ENCODE measurements around the gene CMIP. TPM values are rescaled to one million over a fixed set of nuclear protein-coding genes. Genes with fewer than 3 reads are reported as not detected.

CMIP gene
- total RNA-seq, 1 experiment from 2014 or later, result 63.7 TPM

DNA sequence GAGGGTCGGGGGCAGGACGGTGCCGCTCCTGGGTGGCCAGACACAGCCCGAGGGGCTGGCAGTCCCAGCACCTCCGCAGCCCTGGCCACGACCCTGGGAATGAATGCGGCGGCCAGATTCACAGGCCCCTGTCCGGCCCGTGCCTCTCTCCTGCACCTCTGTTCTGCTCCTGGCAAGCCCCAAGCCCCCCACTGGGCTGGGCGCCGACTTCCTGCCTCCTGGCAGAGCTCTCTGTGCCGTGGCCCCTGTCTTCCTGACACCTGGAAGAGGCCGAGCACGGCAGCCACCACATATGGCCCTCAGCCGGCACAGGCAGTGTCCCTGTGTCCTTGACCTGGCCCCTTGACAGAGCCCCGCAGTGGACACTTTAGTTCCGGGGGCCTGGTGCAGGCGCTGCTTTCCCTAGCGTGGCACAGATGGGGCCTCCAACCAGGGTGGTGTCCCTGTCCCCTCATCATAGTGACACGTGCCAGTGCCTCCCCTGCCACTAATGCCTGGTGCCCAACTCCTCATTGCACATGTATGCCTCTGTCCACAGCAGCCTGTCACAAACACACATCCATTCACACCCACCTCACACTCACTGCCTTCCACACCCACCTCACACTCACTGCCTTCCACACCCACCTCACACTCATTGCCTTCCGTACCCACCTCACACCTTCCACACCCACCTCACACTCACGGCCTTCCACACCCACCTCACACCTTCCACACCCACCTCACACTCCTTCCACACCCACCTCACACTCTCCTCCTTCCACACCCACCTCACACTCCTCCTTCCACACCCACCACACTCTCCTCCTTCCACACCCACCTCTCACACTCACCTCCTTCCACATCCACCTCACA lies 223.9 kb downstream of the CMIP start:
- no peaks in the 10 kb centered on the region for H3K4me1 Mint-ChIP-seq
- no peaks in the 10 kb centered on the region for H3K27me3 Mint-ChIP-seq (ENCODE audit: low read depth)
- POLR2A ChIA-PET, result no interaction called here
- ATAC-seq (no peak), DNase-seq (ENCODE audit: low spot score) (no peak)
- TF ChIP-seq, protein P1, sequence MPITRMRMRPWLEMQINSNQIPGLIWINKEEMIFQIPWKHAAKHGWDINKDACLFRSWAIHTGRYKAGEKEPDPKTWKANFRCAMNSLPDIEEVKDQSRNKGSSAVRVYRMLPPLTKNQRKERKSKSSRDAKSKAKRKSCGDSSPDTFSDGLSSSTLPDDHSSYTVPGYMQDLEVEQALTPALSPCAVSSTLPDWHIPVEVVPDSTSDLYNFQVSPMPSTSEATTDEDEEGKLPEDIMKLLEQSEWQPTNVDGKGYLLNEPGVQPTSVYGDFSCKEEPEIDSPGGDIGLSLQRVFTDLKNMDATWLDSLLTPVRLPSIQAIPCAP (CRISPR knock-in tag; IDR thresholded peaks at IDR 0.05), result no peak
- TF ChIP-seq, protein P2, sequence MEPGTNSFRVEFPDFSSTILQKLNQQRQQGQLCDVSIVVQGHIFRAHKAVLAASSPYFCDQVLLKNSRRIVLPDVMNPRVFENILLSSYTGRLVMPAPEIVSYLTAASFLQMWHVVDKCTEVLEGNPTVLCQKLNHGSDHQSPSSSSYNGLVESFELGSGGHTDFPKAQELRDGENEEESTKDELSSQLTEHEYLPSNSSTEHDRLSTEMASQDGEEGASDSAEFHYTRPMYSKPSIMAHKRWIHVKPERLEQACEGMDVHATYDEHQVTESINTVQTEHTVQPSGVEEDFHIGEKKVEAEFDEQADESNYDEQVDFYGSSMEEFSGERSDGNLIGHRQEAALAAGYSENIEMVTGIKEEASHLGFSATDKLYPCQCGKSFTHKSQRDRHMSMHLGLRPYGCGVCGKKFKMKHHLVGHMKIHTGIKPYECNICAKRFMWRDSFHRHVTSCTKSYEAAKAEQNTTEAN (CRISPR knock-in tag; IDR thresholded peaks at IDR 0.05), result peak; percentile 75; the same call in 1 of the 2 replicates
- peaks cover 41% of the 10 kb centered on the region for H3K36me3 Mint-ChIP-seq
- H3K4me3 Mint-ChIP-seq, result no peak overlapping the region
- 0 out of 2 replicates have a peak overlapping the region, but pooled peaks have one; percentile 8 for H3K27ac Mint-ChIP-seq
- H3K9me3 Mint-ChIP-seq, result no peaks in the 10 kb centered on the region
- CTCF ChIA-PET, result interaction anchor here (0.6 to 1.3 kb wide), 3 partner anchors 29 to 218 kb away, joined by 3 to 5 read pairs (median 3); no protein-coding TSS in a partner anchor

DNA sequence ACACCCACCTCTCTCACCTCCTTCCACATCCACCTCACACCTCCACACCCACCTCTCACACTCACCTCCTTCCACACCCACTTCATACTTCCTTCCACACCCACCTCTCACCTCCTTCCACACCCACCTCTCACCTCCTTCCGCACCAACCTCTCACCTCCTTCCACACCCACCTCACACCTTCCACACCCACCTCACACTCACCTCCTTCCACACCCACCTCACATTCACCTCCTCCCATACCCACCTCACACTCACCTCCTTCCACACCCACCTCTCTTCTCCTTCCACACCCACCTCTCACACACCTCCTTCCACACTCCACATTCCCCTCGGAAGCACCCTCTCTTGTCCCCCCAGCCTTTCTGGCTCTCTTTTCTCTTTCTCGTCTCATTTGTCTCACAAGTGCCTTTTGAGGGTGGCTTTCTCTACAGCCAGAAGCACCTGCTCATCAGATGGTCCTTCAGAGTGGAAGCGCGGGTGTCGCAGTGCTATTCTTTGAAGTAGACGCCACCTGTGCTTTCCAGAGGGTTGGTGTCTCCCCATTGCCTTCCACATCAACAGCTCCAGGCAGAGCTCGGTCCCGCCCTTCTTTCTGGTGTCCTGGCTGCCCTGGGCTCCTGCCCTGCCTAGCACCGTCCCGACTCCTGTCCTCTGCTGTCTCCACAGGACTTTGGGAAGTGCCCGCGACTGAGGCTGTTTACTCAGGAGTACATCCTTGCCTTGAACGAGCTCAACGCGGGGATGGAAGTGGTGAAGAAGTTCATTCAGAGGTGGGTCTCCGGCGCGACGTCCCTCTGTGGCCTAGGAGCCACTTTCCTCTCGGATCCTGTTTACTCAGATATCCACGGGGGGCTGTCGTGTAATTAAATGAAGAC lies 225.1 kb downstream of the CMIP start:
- Mint-ChIP-seq H3K27ac (no peak overlapping the region), H3K9me3 (no peaks in the 10 kb centered on the region), H3K4me1 (no peaks in the 10 kb centered on the region), H3K36me3 (peaks cover 43% of the 10 kb centered on the region), H3K27me3 (ENCODE audit: low read depth) (no peaks in the 10 kb centered on the region), H3K4me3 (no peak overlapping the region)
- ChIA-PET CTCF (no interaction called here), POLR2A (no interaction called here)
- TF ChIP-seq, protein P3, sequence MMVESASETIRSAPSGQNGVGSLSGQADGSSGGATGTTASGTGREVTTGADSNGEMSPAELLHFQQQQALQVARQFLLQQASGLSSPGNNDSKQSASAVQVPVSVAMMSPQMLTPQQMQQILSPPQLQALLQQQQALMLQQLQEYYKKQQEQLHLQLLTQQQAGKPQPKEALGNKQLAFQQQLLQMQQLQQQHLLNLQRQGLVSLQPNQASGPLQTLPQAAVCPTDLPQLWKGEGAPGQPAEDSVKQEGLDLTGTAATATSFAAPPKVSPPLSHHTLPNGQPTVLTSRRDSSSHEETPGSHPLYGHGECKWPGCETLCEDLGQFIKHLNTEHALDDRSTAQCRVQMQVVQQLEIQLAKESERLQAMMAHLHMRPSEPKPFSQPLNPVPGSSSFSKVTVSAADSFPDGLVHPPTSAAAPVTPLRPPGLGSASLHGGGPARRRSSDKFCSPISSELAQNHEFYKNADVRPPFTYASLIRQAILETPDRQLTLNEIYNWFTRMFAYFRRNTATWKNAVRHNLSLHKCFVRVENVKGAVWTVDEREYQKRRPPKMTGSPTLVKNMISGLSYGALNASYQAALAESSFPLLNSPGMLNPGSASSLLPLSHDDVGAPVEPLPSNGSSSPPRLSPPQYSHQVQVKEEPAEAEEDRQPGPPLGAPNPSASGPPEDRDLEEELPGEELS (CRISPR knock-in tag; IDR thresholded peaks at IDR 0.05), result no peak
- DNase-seq (ENCODE audit: low spot score) (no peak), ATAC-seq (no peak)

DNA sequence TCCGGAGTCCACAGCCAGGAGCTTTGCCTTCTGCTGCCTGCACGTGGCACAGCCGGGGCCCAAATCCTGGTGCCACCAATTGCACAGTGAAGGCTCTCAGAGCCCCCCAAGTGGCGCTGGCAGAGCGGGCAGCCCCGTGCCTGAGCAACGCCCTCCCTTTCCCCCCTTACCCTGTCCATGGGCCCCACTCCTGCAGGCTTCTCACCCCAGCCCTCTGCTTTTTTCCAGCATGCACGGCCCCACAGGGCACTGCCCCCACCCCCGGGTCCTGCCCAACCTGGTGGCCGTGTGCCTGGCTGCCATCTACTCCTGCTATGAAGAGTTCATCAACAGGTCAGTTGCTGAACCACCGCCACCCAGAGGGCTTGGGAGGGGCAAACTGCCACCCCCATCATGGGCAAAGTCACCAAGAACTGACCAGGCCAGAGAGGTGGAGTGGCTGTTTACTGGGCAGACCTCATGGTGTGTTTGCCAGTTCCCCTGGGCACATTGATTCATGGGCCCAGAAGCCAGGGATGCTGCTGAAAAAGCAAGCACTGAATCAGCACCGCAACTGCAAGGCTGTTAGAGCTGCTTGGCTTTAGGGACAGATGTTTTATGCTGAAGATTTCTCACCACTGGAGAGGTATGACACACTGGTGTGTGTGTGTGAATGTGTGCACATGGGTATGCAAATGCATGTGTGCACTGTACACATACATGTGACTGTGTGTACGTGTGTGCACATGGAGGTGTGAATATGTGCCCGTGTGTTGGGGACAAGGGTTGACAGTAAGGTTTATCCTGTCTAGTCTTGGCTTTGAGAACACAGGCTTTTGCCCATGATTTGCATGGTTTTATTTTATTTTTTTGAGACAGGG lies 227.4 kb downstream of the CMIP start:
- H3K36me3 Mint-ChIP-seq, result peaks cover 37% of the 10 kb centered on the region
- H3K4me3 Mint-ChIP-seq, result no peak overlapping the region
- no peaks in the 10 kb centered on the region for H3K9me3 Mint-ChIP-seq
- H3K4me1 Mint-ChIP-seq, result peaks cover 5% of the 10 kb centered on the region
- H3K27me3 Mint-ChIP-seq (ENCODE audit: low read depth), result no peaks in the 10 kb centered on the region
- CTCF ChIA-PET, result interaction anchor here (1.1 kb wide), 1 partner anchor 243 kb away, joined by 3 read pairs; no protein-coding TSS in a partner anchor
- DNase-seq (ENCODE audit: low spot score) (no peak), ATAC-seq (no peak)
- POLR2A ChIA-PET, result no interaction called here
- H3K27ac Mint-ChIP-seq, result no peak overlapping the region
- TF ChIP-seq, protein P4, sequence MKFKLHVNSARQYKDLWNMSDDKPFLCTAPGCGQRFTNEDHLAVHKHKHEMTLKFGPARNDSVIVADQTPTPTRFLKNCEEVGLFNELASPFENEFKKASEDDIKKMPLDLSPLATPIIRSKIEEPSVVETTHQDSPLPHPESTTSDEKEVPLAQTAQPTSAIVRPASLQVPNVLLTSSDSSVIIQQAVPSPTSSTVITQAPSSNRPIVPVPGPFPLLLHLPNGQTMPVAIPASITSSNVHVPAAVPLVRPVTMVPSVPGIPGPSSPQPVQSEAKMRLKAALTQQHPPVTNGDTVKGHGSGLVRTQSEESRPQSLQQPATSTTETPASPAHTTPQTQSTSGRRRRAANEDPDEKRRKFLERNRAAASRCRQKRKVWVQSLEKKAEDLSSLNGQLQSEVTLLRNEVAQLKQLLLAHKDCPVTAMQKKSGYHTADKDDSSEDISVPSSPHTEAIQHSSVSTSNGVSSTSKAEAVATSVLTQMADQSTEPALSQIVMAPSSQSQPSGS (CRISPR knock-in tag; IDR thresholded peaks at IDR 0.05; ENCODE audit: borderline replicate concordance, low read depth), result no peak
- TF ChIP-seq, protein P5, sequence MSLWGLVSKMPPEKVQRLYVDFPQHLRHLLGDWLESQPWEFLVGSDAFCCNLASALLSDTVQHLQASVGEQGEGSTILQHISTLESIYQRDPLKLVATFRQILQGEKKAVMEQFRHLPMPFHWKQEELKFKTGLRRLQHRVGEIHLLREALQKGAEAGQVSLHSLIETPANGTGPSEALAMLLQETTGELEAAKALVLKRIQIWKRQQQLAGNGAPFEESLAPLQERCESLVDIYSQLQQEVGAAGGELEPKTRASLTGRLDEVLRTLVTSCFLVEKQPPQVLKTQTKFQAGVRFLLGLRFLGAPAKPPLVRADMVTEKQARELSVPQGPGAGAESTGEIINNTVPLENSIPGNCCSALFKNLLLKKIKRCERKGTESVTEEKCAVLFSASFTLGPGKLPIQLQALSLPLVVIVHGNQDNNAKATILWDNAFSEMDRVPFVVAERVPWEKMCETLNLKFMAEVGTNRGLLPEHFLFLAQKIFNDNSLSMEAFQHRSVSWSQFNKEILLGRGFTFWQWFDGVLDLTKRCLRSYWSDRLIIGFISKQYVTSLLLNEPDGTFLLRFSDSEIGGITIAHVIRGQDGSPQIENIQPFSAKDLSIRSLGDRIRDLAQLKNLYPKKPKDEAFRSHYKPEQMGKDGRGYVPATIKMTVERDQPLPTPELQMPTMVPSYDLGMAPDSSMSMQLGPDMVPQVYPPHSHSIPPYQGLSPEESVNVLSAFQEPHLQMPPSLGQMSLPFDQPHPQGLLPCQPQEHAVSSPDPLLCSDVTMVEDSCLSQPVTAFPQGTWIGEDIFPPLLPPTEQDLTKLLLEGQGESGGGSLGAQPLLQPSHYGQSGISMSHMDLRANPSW (CRISPR knock-in tag; conservative IDR thresholded peaks at IDR 0.05; ENCODE audit: low read depth), result no peak
- TF ChIP-seq NFYB (CRISPR knock-in tag; conservative IDR thresholded peaks at IDR 0.05; ENCODE audit: low read depth) (no peak), NFATC4 (CRISPR knock-in tag; IDR thresholded peaks at IDR 0.05) (no peak), OVOL2 (CRISPR knock-in tag; IDR thresholded peaks at IDR 0.05; ENCODE audit: borderline replicate concordance) (no peak), TP53 (CRISPR knock-in tag; IDR thresholded peaks at IDR 0.05) (no peak)
- TF ChIP-seq, protein P6, sequence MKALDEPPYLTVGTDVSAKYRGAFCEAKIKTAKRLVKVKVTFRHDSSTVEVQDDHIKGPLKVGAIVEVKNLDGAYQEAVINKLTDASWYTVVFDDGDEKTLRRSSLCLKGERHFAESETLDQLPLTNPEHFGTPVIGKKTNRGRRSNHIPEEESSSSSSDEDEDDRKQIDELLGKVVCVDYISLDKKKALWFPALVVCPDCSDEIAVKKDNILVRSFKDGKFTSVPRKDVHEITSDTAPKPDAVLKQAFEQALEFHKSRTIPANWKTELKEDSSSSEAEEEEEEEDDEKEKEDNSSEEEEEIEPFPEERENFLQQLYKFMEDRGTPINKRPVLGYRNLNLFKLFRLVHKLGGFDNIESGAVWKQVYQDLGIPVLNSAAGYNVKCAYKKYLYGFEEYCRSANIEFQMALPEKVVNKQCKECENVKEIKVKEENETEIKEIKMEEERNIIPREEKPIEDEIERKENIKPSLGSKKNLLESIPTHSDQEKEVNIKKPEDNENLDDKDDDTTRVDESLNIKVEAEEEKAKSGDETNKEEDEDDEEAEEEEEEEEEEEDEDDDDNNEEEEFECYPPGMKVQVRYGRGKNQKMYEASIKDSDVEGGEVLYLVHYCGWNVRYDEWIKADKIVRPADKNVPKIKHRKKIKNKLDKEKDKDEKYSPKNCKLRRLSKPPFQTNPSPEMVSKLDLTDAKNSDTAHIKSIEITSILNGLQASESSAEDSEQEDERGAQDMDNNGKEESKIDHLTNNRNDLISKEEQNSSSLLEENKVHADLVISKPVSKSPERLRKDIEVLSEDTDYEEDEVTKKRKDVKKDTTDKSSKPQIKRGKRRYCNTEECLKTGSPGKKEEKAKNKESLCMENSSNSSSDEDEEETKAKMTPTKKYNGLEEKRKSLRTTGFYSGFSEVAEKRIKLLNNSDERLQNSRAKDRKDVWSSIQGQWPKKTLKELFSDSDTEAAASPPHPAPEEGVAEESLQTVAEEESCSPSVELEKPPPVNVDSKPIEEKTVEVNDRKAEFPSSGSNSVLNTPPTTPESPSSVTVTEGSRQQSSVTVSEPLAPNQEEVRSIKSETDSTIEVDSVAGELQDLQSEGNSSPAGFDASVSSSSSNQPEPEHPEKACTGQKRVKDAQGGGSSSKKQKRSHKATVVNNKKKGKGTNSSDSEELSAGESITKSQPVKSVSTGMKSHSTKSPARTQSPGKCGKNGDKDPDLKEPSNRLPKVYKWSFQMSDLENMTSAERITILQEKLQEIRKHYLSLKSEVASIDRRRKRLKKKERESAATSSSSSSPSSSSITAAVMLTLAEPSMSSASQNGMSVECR (CRISPR knock-in tag; IDR thresholded peaks at IDR 0.05; ENCODE audit: borderline replicate concordance), result no peak
- TF ChIP-seq, protein P7, sequence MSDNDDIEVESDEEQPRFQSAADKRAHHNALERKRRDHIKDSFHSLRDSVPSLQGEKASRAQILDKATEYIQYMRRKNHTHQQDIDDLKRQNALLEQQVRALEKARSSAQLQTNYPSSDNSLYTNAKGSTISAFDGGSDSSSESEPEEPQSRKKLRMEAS (CRISPR knock-in tag; IDR thresholded peaks at IDR 0.05), result no peak

Data from WTC11 (cell line).